ENCODE measurements around the gene CMTM5. TPM values are rescaled to one million over a fixed set of nuclear protein-coding genes. Genes with fewer than 3 reads are reported as not detected.
A peak's percentile ranks its signal among the peaks of the same experiment; 100 is the strongest.
"Not testable (repeated sequence)": the region's sequence is repeated elsewhere in the genome, so short reads cannot be mapped to it uniquely, and the experiment has no call there.

Gene CMTM5
- total RNA-seq, 1 experiment from 2014 or later, result 0.14 TPM

DNA sequence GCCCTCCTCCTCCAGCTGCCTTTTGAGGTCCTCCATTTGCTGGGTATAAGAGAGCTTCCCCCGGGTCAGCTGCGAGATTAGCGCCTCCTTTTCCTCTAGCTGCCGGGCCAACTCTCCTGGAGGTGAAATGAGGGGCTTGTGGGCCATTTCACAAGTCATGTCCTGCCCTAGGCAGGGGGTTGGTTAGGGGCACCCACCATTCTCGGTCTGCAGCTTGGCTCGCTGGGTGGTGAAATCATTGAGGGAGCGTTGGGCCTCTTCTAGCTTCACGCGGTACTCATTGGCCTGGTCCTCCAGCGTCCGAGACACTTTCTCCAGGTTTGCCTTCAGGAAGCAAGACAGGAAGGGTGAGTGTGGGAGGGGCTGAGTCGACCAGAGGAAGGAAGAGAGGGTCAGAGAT is 12.6 kb downstream of the CMTM5 start:
- Histone ChIP-seq H3K4me3 (ENCODE audit: insufficient read depth, low read depth, low read length) (no peak overlapping the region), H3K27me3 (ENCODE audit: control insufficient read depth, insufficient read depth, low read length) (no peaks in the 10 kb centered on the region; the same call in 1 of the 2 replicates), H3K36me3 (replicated peaks; ENCODE audit: control insufficient read depth, insufficient read depth, low read length) (no peaks in the 10 kb centered on the region)
- DNase-seq, result peak; percentile 46

DNA sequence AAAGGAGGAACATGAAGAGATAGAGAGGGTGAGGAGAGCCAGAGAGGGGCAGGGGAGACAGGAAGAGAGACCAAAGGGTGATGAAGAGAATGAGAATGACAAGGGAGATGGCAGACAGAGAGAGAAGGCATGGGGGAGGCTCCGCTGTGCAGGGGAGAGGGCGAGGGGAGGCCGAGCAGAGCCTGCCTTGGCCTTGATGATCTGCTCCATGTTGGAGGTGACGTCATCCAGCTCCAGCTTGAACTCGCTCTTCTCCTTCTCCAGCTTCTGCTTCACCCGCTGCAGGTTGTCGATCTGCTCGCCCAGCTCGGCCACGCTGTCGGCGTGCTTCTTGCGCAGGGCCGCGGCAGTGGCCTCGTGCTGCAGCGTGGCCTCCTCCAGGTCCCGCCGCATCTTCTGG is 13.0 kb downstream of the CMTM5 start:
- not testable (repeated sequence) for DNase-seq; H3K27me3 ChIP-seq (ENCODE audit: control insufficient read depth, insufficient read depth, low read length); H3K4me3 ChIP-seq (ENCODE audit: insufficient read depth, low read depth, low read length); H3K36me3 ChIP-seq (replicated peaks; ENCODE audit: control insufficient read depth, insufficient read depth, low read length)

- DNase-seq, result peak; percentile 67
- no peaks in the 10 kb centered on the region for H3K36me3 ChIP-seq (replicated peaks; ENCODE audit: control insufficient read depth, insufficient read depth, low read length)
Observed at GRCh38 chr14:23392613-23393012, 15.8 kb downstream of the CMTM5 start.

GRCh38 chr14:23396126-23396525 is 19.3 kb downstream of the CMTM5 start:
- DNase-seq, result no peak
- H3K4me3 ChIP-seq (ENCODE audit: insufficient read depth, low read depth, low read length), result no peak overlapping the region
- no peaks in the 10 kb centered on the region; the same call in 1 of the 2 replicates for H3K27me3 ChIP-seq (ENCODE audit: control insufficient read depth, insufficient read depth, low read length)
- no peaks in the 10 kb centered on the region for H3K36me3 ChIP-seq (replicated peaks; ENCODE audit: control insufficient read depth, insufficient read depth, low read length)

More at GRCh38 chr14:23392613-23393012, 15.8 kb downstream of the CMTM5 start:
- H3K27me3 ChIP-seq (ENCODE audit: control insufficient read depth, insufficient read depth, low read length), result no peaks in the 10 kb centered on the region; the same call in 1 of the 2 replicates
- H3K4me3 ChIP-seq (ENCODE audit: insufficient read depth, low read depth, low read length), result no peak overlapping the region

DNA sequence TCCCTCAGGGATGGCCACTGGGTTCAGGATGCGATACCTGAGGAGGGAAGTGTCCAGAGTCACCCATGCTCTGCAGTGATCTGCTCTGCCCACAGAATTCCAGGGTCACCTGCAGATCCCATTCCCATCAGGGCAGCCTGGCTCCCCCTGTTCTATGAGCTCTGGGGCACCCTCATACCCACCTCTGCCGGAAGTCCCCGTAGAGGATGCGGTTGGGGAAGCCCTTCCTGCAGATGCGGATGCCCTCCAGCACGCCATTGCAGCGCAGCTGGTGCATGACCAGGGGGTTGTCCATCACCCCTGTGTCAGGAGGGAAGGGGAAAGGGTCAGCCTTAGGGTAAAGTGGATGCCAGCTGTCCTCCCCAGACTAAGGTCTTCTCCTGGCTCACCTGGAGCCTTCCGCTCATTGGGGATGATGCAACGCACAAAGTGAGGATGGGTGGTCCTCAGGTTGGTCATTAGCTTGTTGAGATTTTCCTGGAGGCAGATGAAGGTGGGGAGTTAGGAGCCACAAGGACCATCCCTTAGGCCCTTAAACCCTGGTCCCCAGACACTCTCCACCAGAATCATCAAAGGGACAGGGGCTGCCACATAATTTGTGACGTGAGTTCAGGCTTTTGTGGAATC is 20.0 kb downstream of the CMTM5 start:
- Histone ChIP-seq H3K27me3 (ENCODE audit: control insufficient read depth, insufficient read depth, low read length) (no peaks in the 10 kb centered on the region; the same call in 1 of the 2 replicates), H3K4me3 (ENCODE audit: insufficient read depth, low read depth, low read length) (no peak overlapping the region), H3K36me3 (replicated peaks; ENCODE audit: control insufficient read depth, insufficient read depth, low read length) (no peaks in the 10 kb centered on the region)
- DNase-seq, result no peak

DNA sequence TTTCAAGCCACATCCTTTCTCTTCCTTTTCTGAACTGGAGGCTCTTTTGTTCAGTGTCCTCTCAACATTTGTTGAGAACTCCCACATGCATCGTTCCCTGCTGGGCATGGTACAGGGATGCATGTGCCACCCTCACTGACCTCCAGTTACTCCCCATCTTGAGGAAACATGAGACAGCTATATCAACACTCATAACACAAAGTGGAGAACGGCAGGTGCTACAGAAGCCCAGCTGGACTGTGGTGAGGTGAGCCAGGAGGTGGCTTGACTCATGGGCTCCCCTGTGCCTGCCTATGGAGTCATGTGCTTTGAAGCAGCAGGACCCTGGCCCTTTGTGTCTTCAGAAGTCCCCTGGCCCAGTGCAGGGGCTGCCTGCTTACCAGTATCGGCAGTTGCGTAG is 21.5 kb downstream of the CMTM5 start:
- Histone ChIP-seq H3K27me3 (ENCODE audit: control insufficient read depth, insufficient read depth, low read length) (no peaks in the 10 kb centered on the region; the same call in 1 of the 2 replicates), H3K36me3 (replicated peaks; ENCODE audit: control insufficient read depth, insufficient read depth, low read length) (no peaks in the 10 kb centered on the region)
- no peak for DNase-seq

DNA sequence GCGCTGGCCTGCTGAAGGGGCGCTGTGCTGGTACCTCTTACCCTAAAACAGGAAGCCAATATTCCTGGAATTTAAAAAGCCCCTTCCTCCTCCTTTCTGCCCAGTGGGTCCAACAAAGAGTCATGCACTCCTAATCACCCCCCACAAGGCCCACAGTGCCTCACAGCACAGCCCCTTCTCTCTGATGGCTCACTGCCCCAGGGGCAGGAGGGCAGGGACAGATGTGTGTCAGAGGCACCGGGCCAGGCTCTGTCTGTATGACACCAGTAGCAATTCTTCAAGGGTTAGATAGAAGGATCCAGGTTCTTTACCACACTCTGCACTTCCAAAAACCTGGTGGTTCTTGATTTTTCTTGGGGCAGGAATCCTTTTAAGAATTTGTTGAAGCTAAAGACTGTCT is 22.3 kb downstream of the CMTM5 start:
- no peaks in the 10 kb centered on the region for H3K36me3 ChIP-seq (replicated peaks; ENCODE audit: control insufficient read depth, insufficient read depth, low read length)
- no peak overlapping the region for H3K4me3 ChIP-seq (ENCODE audit: insufficient read depth, low read depth, low read length)
- DNase-seq, result no peak
- H3K27me3 ChIP-seq (ENCODE audit: control insufficient read depth, insufficient read depth, low read length), result no peaks in the 10 kb centered on the region; the same call in none of the 2 replicates

More for the DNA sequence above, 21.5 kb downstream of the CMTM5 start:
- H3K4me3 ChIP-seq (ENCODE audit: insufficient read depth, low read depth, low read length), result no peak overlapping the region

- DNase-seq, result no peak
- H3K27me3 ChIP-seq (ENCODE audit: control insufficient read depth, insufficient read depth, low read length), result no peaks in the 10 kb centered on the region; the same call in none of the 2 replicates
- H3K36me3 ChIP-seq (replicated peaks; ENCODE audit: control insufficient read depth, insufficient read depth, low read length), result no peaks in the 10 kb centered on the region
- no peak overlapping the region for H3K4me3 ChIP-seq (ENCODE audit: insufficient read depth, low read depth, low read length)
Observed at GRCh38 chr14:23399591-23399990, 22.7 kb downstream of the CMTM5 start.

DNA sequence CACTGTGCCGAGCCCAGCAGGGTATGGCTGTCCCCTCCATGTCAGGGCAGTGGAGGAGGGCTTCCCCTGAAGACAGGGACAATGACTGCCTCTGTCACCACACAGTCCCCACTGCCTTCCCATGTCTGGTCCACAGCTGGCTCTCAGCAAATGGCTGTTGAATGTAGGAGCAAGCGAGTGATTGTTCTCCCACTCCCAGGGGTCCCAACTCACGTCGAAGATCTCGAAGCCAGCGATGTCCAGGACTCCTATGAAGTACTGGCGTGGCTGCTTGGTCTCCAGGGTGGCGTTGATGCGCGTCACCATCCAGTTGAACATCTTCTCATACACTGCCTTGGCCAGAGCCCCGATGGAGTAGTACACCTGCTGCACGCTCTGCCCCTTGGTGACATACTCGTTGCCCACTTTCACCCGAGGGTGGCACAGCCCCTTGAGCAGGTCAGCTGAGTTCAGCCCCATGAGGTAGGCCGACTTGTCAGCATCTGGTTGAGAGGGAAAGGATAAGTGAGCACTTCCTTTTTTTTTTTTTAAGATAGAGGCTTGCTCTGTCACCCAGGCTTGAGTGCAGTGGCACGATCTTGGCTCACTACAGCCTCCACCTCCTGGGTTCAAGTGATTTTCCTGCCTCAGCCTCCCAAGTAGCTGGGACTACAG is 23.8 kb downstream of the CMTM5 start:
- H3K36me3 ChIP-seq (replicated peaks; ENCODE audit: control insufficient read depth, insufficient read depth, low read length); DNase-seq; H3K4me3 ChIP-seq (ENCODE audit: insufficient read depth, low read depth, low read length); H3K27me3 ChIP-seq (ENCODE audit: control insufficient read depth, insufficient read depth, low read length): not testable (repeated sequence)

DNA sequence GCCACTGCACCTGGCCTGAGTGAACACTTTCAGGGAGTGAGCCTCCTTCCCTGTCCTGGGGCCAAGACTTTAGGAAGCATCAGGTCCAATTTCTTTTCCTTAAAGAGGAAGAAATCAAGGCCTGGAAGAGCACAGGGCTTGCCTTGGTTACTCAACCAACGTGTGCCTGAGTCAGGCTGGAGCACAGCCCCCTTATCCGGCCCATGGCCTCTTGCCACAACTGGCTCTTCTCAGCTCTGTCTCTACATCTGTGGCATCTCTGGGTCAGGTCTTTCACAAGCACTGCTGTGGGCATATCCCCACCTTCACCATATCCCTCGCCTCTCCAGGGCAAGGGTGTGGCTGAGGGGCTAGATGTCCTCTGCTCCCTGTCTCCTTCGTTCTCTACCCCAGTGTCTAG is 24.4 kb downstream of the CMTM5 start:
- H3K4me3 ChIP-seq (ENCODE audit: insufficient read depth, low read depth, low read length), result no peak overlapping the region
- no peak for DNase-seq
- no peaks in the 10 kb centered on the region; the same call in none of the 2 replicates for H3K27me3 ChIP-seq (ENCODE audit: control insufficient read depth, insufficient read depth, low read length)
- no peaks in the 10 kb centered on the region for H3K36me3 ChIP-seq (replicated peaks; ENCODE audit: control insufficient read depth, insufficient read depth, low read length)

- Histone ChIP-seq H3K27me3 (ENCODE audit: control insufficient read depth, insufficient read depth, low read length) (peaks cover 2% of the 10 kb centered on the region), H3K4me3 (ENCODE audit: insufficient read depth, low read depth, low read length) (no peak overlapping the region), H3K36me3 (replicated peaks; ENCODE audit: control insufficient read depth, insufficient read depth, low read length) (no peaks in the 10 kb centered on the region)
- DNase-seq, result peak; percentile 62
Observed at GRCh38 chr14:23402296-23403138, 25.7 kb downstream of the CMTM5 start.

GRCh38 chr14:23403139-23403438 is 26.2 kb downstream of the CMTM5 start:
- peaks cover 2% of the 10 kb centered on the region for H3K27me3 ChIP-seq (ENCODE audit: control insufficient read depth, insufficient read depth, low read length)
- no peak overlapping the region for H3K4me3 ChIP-seq (ENCODE audit: insufficient read depth, low read depth, low read length)
- H3K36me3 ChIP-seq (replicated peaks; ENCODE audit: control insufficient read depth, insufficient read depth, low read length), result no peaks in the 10 kb centered on the region
- DNase-seq, result no peak

DNA sequence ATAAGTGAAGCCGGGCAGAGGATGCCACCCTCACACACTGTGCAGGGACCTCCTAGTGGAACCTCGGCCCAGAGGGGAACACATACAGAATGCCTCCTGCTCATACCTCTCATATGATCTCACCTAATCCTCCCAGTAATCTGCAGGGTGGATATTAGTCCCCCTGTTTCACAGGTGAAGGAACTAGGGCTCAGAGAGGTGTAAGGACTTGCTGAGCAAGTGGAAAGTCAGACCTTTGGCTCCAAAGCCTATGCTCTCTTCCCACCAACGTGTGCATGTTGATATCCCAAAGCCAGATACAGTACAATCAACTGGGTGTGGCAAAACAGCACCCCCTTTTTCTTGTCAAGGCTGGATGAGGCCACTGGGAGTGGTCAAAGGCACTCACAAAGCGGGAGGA is 27.1 kb downstream of the CMTM5 start:
- no peaks in the 10 kb centered on the region for H3K36me3 ChIP-seq (replicated peaks; ENCODE audit: control insufficient read depth, insufficient read depth, low read length)
- no peak overlapping the region for H3K4me3 ChIP-seq (ENCODE audit: insufficient read depth, low read depth, low read length)
- H3K27me3 ChIP-seq (ENCODE audit: control insufficient read depth, insufficient read depth, low read length), result peaks cover 2% of the 10 kb centered on the region
- peak; percentile 28 for DNase-seq

GRCh38 chr14:23404331-23404900 is 27.6 kb downstream of the CMTM5 start:
- DNase-seq, result peak; percentile 39
- H3K4me3 ChIP-seq (ENCODE audit: insufficient read depth, low read depth, low read length), result no peak overlapping the region

More at GRCh38 chr14:23404331-23404900, 27.6 kb downstream of the CMTM5 start:
- H3K36me3 ChIP-seq (replicated peaks; ENCODE audit: control insufficient read depth, insufficient read depth, low read length), result no peaks in the 10 kb centered on the region
- H3K27me3 ChIP-seq (ENCODE audit: control insufficient read depth, insufficient read depth, low read length), result peaks cover 2% of the 10 kb centered on the region
